K562 (cell line): Measurements from ENCODE around the gene ANKRD31. TPM values are rescaled to one million over a fixed set of nuclear protein-coding genes. Genes with fewer than 3 reads are reported as not detected.
A peak's percentile ranks its signal among the peaks of the same experiment; 100 is the strongest.

Experiments
- ATAC-seq: fragments of 200-7000 bp; cut with Tn5 transposase; 3 replicates; pipeline ENCODE4 v1.9.1; 2020; ENCODE audit warnings: moderate library complexity
- BruUV-seq: library from RNA; stranded (reverse); fragments of 400-500 nt; replicated peaks from 2 replicates; lab custom pipeline; 2021; lab: Mats Ljungman, UMichigan
- CTCF ChIA-PET: fragments of 300-600 bp; formaldehyde crosslinking; extraction: SDS; loops from one replicate; lab custom pipeline; 2021; ENCODE audit warnings: low intra/inter-chr PET ratio; lab: Yijun Ruan, JAX
- POLR2A ChIA-PET: fragments of 300-600, 350-650 bp; sonication (Branson Sonifier 250); formaldehyde crosslinking; extraction: SDS; loops from one replicate; lab custom pipeline; 2021; ENCODE audit warnings: antibody characterized with exemption, inconsistent platforms; lab: Yijun Ruan, JAX
- DNase-seq, 4 experiments: peaks; one replicate each; pipeline versions ENCODE4 v3.0.0 to v3.0.0-alpha.2; 2011 to 2018; ENCODE audit warnings: low spot score in 3 of 4, mixed read lengths in 3 of 4; ENCODE audit errors: extremely low read depth in 1 of 4
- FAIRE-seq: peaks from 2 replicates; lab custom pipeline; 2011; peaks lifted over from hg19 to GRCh38; lab: Jason Lieb, UNC
- H2AFZ ChIP-seq: 2 replicates; pipeline ENCODE4 v1.6.0; 2011; ENCODE audit warnings: low read depth, low read length, control low read depth, inconsistent platforms
- H3K27ac ChIP-seq: fragments of 200-600 bp; 3 replicates; pipeline ENCODE4 v1.8.0; 2011; ENCODE audit warnings: low read depth, mild to moderate bottlenecking, control low read depth, inconsistent platforms, low read length, moderate library complexity, mixed read lengths; ENCODE audit errors: extremely low read depth
- H3K27me3 ChIP-seq, 2 experiments: fragments of 300-600 bp in 1 of 2; 2 replicates in 1 of 2; 3 replicates in 1 of 2; pipeline versions ENCODE4 v1.6.0 to v1.8.0; 2011; ENCODE audit warnings: inconsistent platforms in 2 of 2, low read length in 2 of 2, mild to moderate bottlenecking in 1 of 2, mixed read lengths in 1 of 2, moderate library complexity in 1 of 2; ENCODE audit not compliant: control insufficient read depth in 2 of 2, insufficient read depth in 2 of 2
- H3K36me3 ChIP-seq: fragments of 300-600 bp; 3 replicates; pipeline ENCODE4 v1.8.0; 2011; ENCODE audit warnings: mild to moderate bottlenecking, low read length, inconsistent platforms; ENCODE audit not compliant: control insufficient read depth, insufficient read depth
- H3K4me1 ChIP-seq, 2 experiments: fragments of 200-600 bp in 1 of 2; replicated peaks in 1 of 2; 2 replicates in 1 of 2; 3 replicates in 1 of 2; pipeline versions ENCODE4 v1.5.1 to v1.8.0; 2011; ENCODE audit warnings: inconsistent platforms in 2 of 2, low read length in 2 of 2, mild to moderate bottlenecking in 1 of 2, mixed read lengths in 1 of 2, moderate library complexity in 1 of 2; ENCODE audit not compliant: control insufficient read depth in 2 of 2, insufficient read depth in 2 of 2
- H3K4me2 ChIP-seq: 2 replicates; pipeline ENCODE4 v1.6.1; 2011; ENCODE audit warnings: low read length, control low read depth, inconsistent platforms, mixed read lengths; ENCODE audit not compliant: insufficient read depth
- H3K4me3 ChIP-seq: fragments of 200-600 bp; sonication (generic), shearing (Covaris generic); 2 replicates; pipeline ENCODE4 v1.5.1; 2016; ENCODE audit warnings: control low read depth, inconsistent platforms
- H3K79me2 ChIP-seq: fragments of 200-600 bp; 3 replicates; pipeline ENCODE4 v1.8.0; 2011; ENCODE audit warnings: low read length, inconsistent platforms; ENCODE audit not compliant: control insufficient read depth, insufficient read depth
- H3K9ac ChIP-seq, 2 experiments: 2 replicates each; pipeline versions ENCODE4 v1.6.0 to v1.6.1; 2011; ENCODE audit warnings: low read depth in 2 of 2, low read length in 2 of 2, control low read depth in 1 of 2, inconsistent platforms in 1 of 2, mild to moderate bottlenecking in 1 of 2, mixed read lengths in 1 of 2; ENCODE audit not compliant: insufficient read depth in 1 of 2
- H3K9me1 ChIP-seq: one replicate; pipeline ENCODE4 v1.6.0; 2011; ENCODE audit warnings: inconsistent platforms, mild to moderate bottlenecking, low read length, moderate library complexity; ENCODE audit not compliant: control insufficient read depth, insufficient read depth
- H3K9me3 ChIP-seq: replicated peaks from 2 replicates; pipeline ENCODE4 v1.5.1; 2011; ENCODE audit warnings: low read depth, low read length, inconsistent platforms; ENCODE audit not compliant: control insufficient read depth, insufficient read depth
- H4K20me1 ChIP-seq: replicated peaks from 2 replicates; pipeline ENCODE4 v1.6.1; 2011; ENCODE audit warnings: low read length, inconsistent platforms, mixed read lengths; ENCODE audit not compliant: control insufficient read depth, insufficient read depth
- BRD4 ChIP-seq: fragments of 200-600 bp; sonication (generic); IDR thresholded peaks from 2 replicates; pipeline ENCODE4 v1.6.1; 2017; ENCODE audit warnings: inconsistent platforms
- CEBPB ChIP-seq: fragments of 450-650 bp; IDR thresholded peaks from 2 replicates; pipeline ENCODE4 v1.6.1; 2016; ENCODE audit warnings: missing genetic modification characterization, missing compliant biosample characterization
- GATA2 ChIP-seq: sonication (generic); formaldehyde crosslinking; IDR thresholded peaks from 2 replicates; pipeline ENCODE4 v1.4.0; 2020; ENCODE audit warnings: mild to moderate bottlenecking, missing genetic modification reagents
- HNRNPK ChIP-seq: fragments of 200-400 bp; formaldehyde crosslinking; IDR thresholded peaks from one replicate; pipeline ENCODE4 v1.6.1; 2018; ENCODE audit warnings: mild to moderate bottlenecking, low read depth, low read length; ENCODE audit not compliant: poor library complexity, severe bottlenecking
- JUNB ChIP-seq: fragments of 450-650 bp; formaldehyde crosslinking; conservative IDR thresholded peaks from 2 replicates; pipeline ENCODE4 v1.4.0; 2020; ENCODE audit warnings: mild to moderate bottlenecking
- NONO ChIP-seq, 2 experiments: fragments of 200-400 bp in 1 of 2; fragments of 450-650 bp in 1 of 2; formaldehyde crosslinking in 1 of 2; IDR thresholded peaks; 2 replicates each; pipeline ENCODE4 v1.6.1; 2017; ENCODE audit warnings: low read depth in 2 of 2, mild to moderate bottlenecking in 2 of 2, moderate library complexity in 2 of 2, low read length in 1 of 2
- RBFOX2 ChIP-seq: fragments of 200-400 bp; formaldehyde crosslinking; IDR thresholded peaks from 2 replicates; pipeline ENCODE4 v1.6.1; 2017; ENCODE audit warnings: low read depth, mild to moderate bottlenecking, low read length, moderate library complexity
- SOX6 ChIP-seq: fragments of 450-650 bp; IDR thresholded peaks from 2 replicates; pipeline ENCODE4 v1.6.1; 2014; ENCODE audit warnings: mild to moderate bottlenecking
- TEAD2 ChIP-seq: fragments of 450-650 bp; IDR thresholded peaks from 2 replicates; pipeline ENCODE4 v1.6.1; 2016; ENCODE audit warnings: missing genetic modification characterization, control low read depth, missing compliant biosample characterization
- ZNF146 ChIP-seq: IDR thresholded peaks from one replicate; pipeline ENCODE4 v1.6.1; 2018; ENCODE audit warnings: missing compliant biosample characterization; ENCODE audit not compliant: unreplicated experiment
- ZNF551 ChIP-seq: fragments of 250-450 bp; sonication (Bioruptor Pico); IDR thresholded peaks from 2 replicates; pipeline ENCODE4 v1.5.0; 2021; ENCODE audit warnings: mild to moderate bottlenecking, moderate library complexity
- WGBS: fragments of 100-300 bp; shearing (Covaris generic); methylation state at CpG from one replicate; pipeline ENCODE4 v1.1.6; 2016; ENCODE audit warnings: low coverage, mixed read lengths; ENCODE audit not compliant: insufficient coverage; ENCODE audit errors: missing lambda C conversion rate; 5-methylcytosine and 5-hydroxymethylcytosine counted together
- in situ Hi-C: fragments of 300-500 bp; cut with MboI; formaldehyde crosslinking; loops from 4 replicates; pipeline ENCODE4 v1.15.0; 2018; ENCODE audit warnings: inconsistent platforms, mixed read lengths
- intact Hi-C: fragments of 100-400 bp; cut with micrococcal nuclease; formaldehyde crosslinking; loops from 2 replicates; pipeline ENCODE4 v1.14.2; 2022
- polyA plus RNA-seq, 8 experiments: library from polyadenylated mRNA; depleted of rRNA in 4 of 8; stranded (reverse) in 5 of 8; unstranded in 3 of 8; fragments of >200 nt; fragmentation: Nextera tagmentation in 2 of 8; fragmentation: Illumina TruSeq in 1 of 8; extraction: Ambion mirVana in 2 of 8; extraction: Trizol in 1 of 8; gene quantifications; 2 replicates each; pipeline versions ENCODE4 v1.2.1 to v1.2.3, GENCODE V29; 2011 to 2014; ENCODE audit warnings: inconsistent platforms in 1 of 8, missing spikeins in 1 of 8
- total RNA-seq, 7 experiments: library from RNA; depleted of rRNA in 6 of 7; stranded (reverse); fragments of >200 nt in 6 of 7; fragmentation: Illumina TruSeq in 2 of 7; extraction: Trizol in 2 of 7; gene quantifications; 2 replicates each; pipeline versions ENCODE4 v1.2.1 to v1.2.3, GENCODE V29; 2011 to 2021; ENCODE audit warnings: low replicate concordance in 1 of 7
- TF ChIP-seq, protein P1 (sequence below): fragments of 450-650 bp; IDR thresholded peaks from 2 replicates; pipeline ENCODE4 v1.6.1; 2016

Gene ANKRD31
- total and polyA plus RNA-seq, 9 of the 15 experiments (the other 6 are each of a cell fraction or from before 2014, with no cell fraction given) = under 0.01 to 0.11 (median 0.05) TPM; not detected in 1

- no peaks in the 10 kb centered on the region for H3K9me3 ChIP-seq
- peaks cover 0 to 1% of the 10 kb centered on the region in 2 experiments; a peak in 3 of 5 replicates for H3K4me1 ChIP-seq
- no peak for ATAC-seq
- no peak for TF ChIP-seq ZNF551 (CRISPR knock-in tag)
- FAIRE-seq = no peak
- H3K27me3 ChIP-seq = peaks cover 7 to 20% of the 10 kb centered on the region in 2 experiments; a peak in 4 of 5 replicates
- H2AFZ ChIP-seq = no peak overlapping the region
- H3K36me3 ChIP-seq = no peaks in the 10 kb centered on the region
- no peak overlapping the region for H3K9ac ChIP-seq
- CTCF ChIA-PET = no interaction called here
- no peak overlapping the region for H3K4me3 ChIP-seq
- POLR2A ChIA-PET = interaction anchor here (1.2 kb wide), 1 partner anchor 10 kb away, joined by 4 read pairs; no protein-coding TSS in a partner anchor
- in situ Hi-C loops (no loop called here), intact Hi-C loops (loop anchor here (5.0 kb wide), 1 partner anchor 220 kb away; no protein-coding TSS in a partner anchor)
- no peaks in the 10 kb centered on the region for H3K9me1 ChIP-seq
- H3K79me2 ChIP-seq = no peaks in the 10 kb centered on the region
- BruUV-seq = no TSS peak
- H3K27ac ChIP-seq = no peak overlapping the region
- no peaks in the 10 kb centered on the region for H4K20me1 ChIP-seq
- DNase-seq = no peak
- no peak overlapping the region for H3K4me2 ChIP-seq
These were observed 189.3 kb downstream of the ANKRD31 start for GRCh38 chr5:75047356-75047755.

- no peak overlapping the region for H3K9ac ChIP-seq
- FAIRE-seq (peak; percentile 51), DNase-seq (no peak), ATAC-seq (no peak)
- no peaks in the 10 kb centered on the region for H3K36me3 ChIP-seq
- ChIA-PET POLR2A (interaction anchor here (0.7 to 1.2 kb wide), 2 partner anchors 10 to 1333 kb away, joined by 3 to 4 read pairs; no protein-coding TSS in a partner anchor), CTCF (no interaction called here)
- BruUV-seq = no TSS peak
- no peak overlapping the region for H3K4me3 ChIP-seq
- no peaks in the 10 kb centered on the region for H3K9me3 ChIP-seq
- in situ Hi-C loops (no loop called here), intact Hi-C loops (loop anchor here (5.0 kb wide), 1 partner anchor 221 kb away; no protein-coding TSS in a partner anchor)
- H3K4me1 ChIP-seq = no peaks in the 10 kb centered on the region; a peak in 2 of 5 replicates
- H2AFZ ChIP-seq = no peak overlapping the region
- H3K27me3 ChIP-seq = peaks cover 7 to 20% of the 10 kb centered on the region in 2 experiments; a peak in 4 of 5 replicates
- 3% methylated on average over 10 of the region's 10 CpGs for WGBS
- no peak overlapping the region for H3K27ac ChIP-seq
- H3K9me1 ChIP-seq = no peaks in the 10 kb centered on the region
- H3K79me2 ChIP-seq = no peaks in the 10 kb centered on the region
- H3K4me2 ChIP-seq = no peak overlapping the region
- H4K20me1 ChIP-seq = no peaks in the 10 kb centered on the region
- TF ChIP-seq JUNB (CRISPR knock-in tag) (no peak), HNRNPK (no peak), GATA2 (CRISPR knock-in tag) (peak; percentile 53; the same call in 1 of the 2 replicates), BRD4 (no peak), ZNF146 (CRISPR knock-in tag) (no peak), SOX6 (no peak), CEBPB (tag) (peak; percentile 86), NONO (IDR thresholded peaks at IDR 0.05; ENCODE audit: low read depth in 2 of 2, low read length in 1 of 2) (no peak), RBFOX2 (no peak), TEAD2 (tag) (no peak)
- TF ChIP-seq, protein P1, sequence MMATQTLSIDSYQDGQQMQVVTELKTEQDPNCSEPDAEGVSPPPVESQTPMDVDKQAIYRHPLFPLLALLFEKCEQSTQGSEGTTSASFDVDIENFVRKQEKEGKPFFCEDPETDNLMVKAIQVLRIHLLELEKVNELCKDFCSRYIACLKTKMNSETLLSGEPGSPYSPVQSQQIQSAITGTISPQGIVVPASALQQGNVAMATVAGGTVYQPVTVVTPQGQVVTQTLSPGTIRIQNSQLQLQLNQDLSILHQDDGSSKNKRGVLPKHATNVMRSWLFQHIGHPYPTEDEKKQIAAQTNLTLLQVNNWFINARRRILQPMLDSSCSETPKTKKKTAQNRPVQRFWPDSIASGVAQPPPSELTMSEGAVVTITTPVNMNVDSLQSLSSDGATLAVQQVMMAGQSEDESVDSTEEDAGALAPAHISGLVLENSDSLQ = peak; percentile 42; the same call in 1 of the 2 replicates
These were observed 190.1 kb downstream of the ANKRD31 start for GRCh38 chr5:75046366-75047142.
